MM.1S (cell line): Measurements from ENCODE around the gene VEGFA.

Experiments
- DNase-seq: peaks from one replicate; pipeline ENCODE4 v3.0.0-alpha.2; 2015
- H2AFZ ChIP-seq: fragments of 300-600 bp; sonication (generic); 2 replicates; pipeline ENCODE4 v1.6.0; 2016; ENCODE audit warnings: antibody characterized with exemption, low read length
- H3F3A ChIP-seq: fragments of 300-600 bp; sonication (generic); 2 replicates; pipeline ENCODE4 v1.6.1; 2016; ENCODE audit warnings: mild to moderate bottlenecking, antibody characterized with exemption, low read length, moderate library complexity, mixed read lengths; ENCODE audit not compliant: insufficient read depth
- H3K27ac ChIP-seq: fragments of 300-600 bp; sonication (generic); 2 replicates; pipeline ENCODE4 v1.5.1; 2016; ENCODE audit warnings: mild to moderate bottlenecking, low read length
- H3K27me3 ChIP-seq: fragments of 300-600 bp; sonication (generic); replicated peaks from 2 replicates; pipeline ENCODE4 v1.6.0; 2016; ENCODE audit warnings: low read length; ENCODE audit not compliant: insufficient read depth
- H3K36me3 ChIP-seq: fragments of 300-600 bp; sonication (generic); replicated peaks from 2 replicates; pipeline ENCODE4 v1.6.1; 2016; ENCODE audit warnings: mild to moderate bottlenecking, low read length, mixed read lengths; ENCODE audit not compliant: insufficient read depth
- H3K4me1 ChIP-seq: fragments of 300-600 bp; sonication (generic); 2 replicates; pipeline ENCODE4 v1.6.1; 2016; ENCODE audit warnings: low read length, mixed read lengths
- H3K4me2 ChIP-seq: fragments of 300-600 bp; sonication (generic); 2 replicates; pipeline ENCODE4 v1.6.0; 2016; ENCODE audit warnings: low read depth, low read length
- H3K4me3 ChIP-seq: fragments of 300-600 bp; sonication (generic); 2 replicates; pipeline ENCODE4 v1.5.1; 2016; ENCODE audit warnings: low read length, mixed read lengths
- H3K79me2 ChIP-seq: fragments of 300-600 bp; sonication (generic); 2 replicates; pipeline ENCODE4 v1.6.1; 2016; ENCODE audit warnings: mixed run types, low read length, mixed read lengths
- H3K9ac ChIP-seq: fragments of 300-600 bp; sonication (generic); 2 replicates; pipeline ENCODE4 v1.6.1; 2016; ENCODE audit warnings: low read length, mixed read lengths
- H3K9me2 ChIP-seq: fragments of 300-600 bp; sonication (generic); replicated peaks from 2 replicates; pipeline ENCODE4 v1.6.1; 2016; ENCODE audit warnings: mild to moderate bottlenecking, low read length, mixed read lengths; ENCODE audit not compliant: insufficient read depth
- H3K9me3 ChIP-seq: fragments of 300-600 bp; sonication (generic); replicated peaks from 2 replicates; pipeline ENCODE4 v1.6.1; 2016; ENCODE audit warnings: mild to moderate bottlenecking, low read length, mixed read lengths; ENCODE audit not compliant: insufficient read depth
- H4K20me1 ChIP-seq: fragments of 300-600 bp; sonication (generic); 2 replicates; pipeline ENCODE4 v1.6.1; 2016; ENCODE audit warnings: mild to moderate bottlenecking, low read length, moderate library complexity, mixed read lengths; ENCODE audit not compliant: insufficient read depth
- CTCF ChIP-seq: fragments of 300-600 bp; sonication (generic); IDR thresholded peaks from 2 replicates; pipeline ENCODE4 v1.5.1; 2016; ENCODE audit warnings: antibody characterized with exemption, low read length, mixed read lengths
- EZH2 ChIP-seq: fragments of 300-600 bp; sonication (generic); optimal IDR thresholded peaks from 2 replicates; pipeline ENCODE3; 2017; ENCODE audit warnings: low read depth, mild to moderate bottlenecking, antibody characterized with exemption, low read length, mixed read lengths
- EZH2phosphoT487 ChIP-seq: fragments of 300-600 bp; sonication (generic); IDR thresholded peaks from 2 replicates; pipeline ENCODE4 v1.6.1; 2018; ENCODE audit warnings: antibody characterized with exemption, low read length

The VEGFA gene

GRCh38 chr6:43762966-43763695, 6.9 kb upstream of the VEGFA start:
- Histone ChIP-seq H3K9me3 (no peaks in the 10 kb centered on the region), H3K9ac (no peak overlapping the region), H3K79me2 (no peaks in the 10 kb centered on the region), H3K4me2 (no peak overlapping the region), H3K4me1 (no peaks in the 10 kb centered on the region), H2AFZ (no peak overlapping the region), H3K4me3 (no peak overlapping the region), H3F3A (no peaks in the 10 kb centered on the region), H4K20me1 (no peaks in the 10 kb centered on the region), H3K9me2 (no peaks in the 10 kb centered on the region), H3K36me3 (no peaks in the 10 kb centered on the region), H3K27ac (no peak overlapping the region), H3K27me3 (no peaks in the 10 kb centered on the region)
- TF ChIP-seq CTCF = no peak
- TF ChIP-seq EZH2 = no peak
- TF ChIP-seq EZH2phosphoT487 = no peak
- no peak for DNase-seq

- Histone ChIP-seq H3K9ac (no peak overlapping the region), H3K4me3 (no peak overlapping the region), H3K4me1 (no peaks in the 10 kb centered on the region), H3K4me2 (no peak overlapping the region), H3K9me3 (no peaks in the 10 kb centered on the region), H3F3A (no peaks in the 10 kb centered on the region), H4K20me1 (no peaks in the 10 kb centered on the region), H3K79me2 (no peaks in the 10 kb centered on the region), H3K27ac (no peak overlapping the region), H2AFZ (no peak overlapping the region), H3K27me3 (no peaks in the 10 kb centered on the region), H3K36me3 (no peaks in the 10 kb centered on the region), H3K9me2 (no peaks in the 10 kb centered on the region)
- no peak for DNase-seq
- no peak for TF ChIP-seq EZH2
- TF ChIP-seq EZH2phosphoT487 = no peak
- no peak for TF ChIP-seq CTCF
Observed at GRCh38 chr6:43763812-43764522, 6.0 kb upstream of the VEGFA start.

GRCh38 chr6:43764772-43765171, 5.2 kb upstream of the VEGFA start:
- no peak for TF ChIP-seq CTCF
- H3K4me1 ChIP-seq = no peaks in the 10 kb centered on the region
- no peaks in the 10 kb centered on the region for H3K36me3 ChIP-seq
- no peaks in the 10 kb centered on the region for H3K9me3 ChIP-seq
- no peak overlapping the region for H3K9ac ChIP-seq
- DNase-seq = no peak
- no peaks in the 10 kb centered on the region for H3K79me2 ChIP-seq
- no peak overlapping the region for H2AFZ ChIP-seq
- no peaks in the 10 kb centered on the region for H3K27me3 ChIP-seq
- H3K27ac ChIP-seq = no peak overlapping the region
- no peaks in the 10 kb centered on the region for H3F3A ChIP-seq
- no peak overlapping the region for H3K4me2 ChIP-seq
- no peaks in the 10 kb centered on the region for H4K20me1 ChIP-seq
- H3K9me2 ChIP-seq = no peaks in the 10 kb centered on the region
- H3K4me3 ChIP-seq = no peak overlapping the region
